ENCODE results near the gene OSBPL7.

- no peak for TF ChIP-seq EZH2phosphoT487 (IDR thresholded peaks at IDR 0.05; ENCODE audit: borderline replicate concordance, low read length)
- TF ChIP-seq CTCF (IDR thresholded peaks at IDR 0.05; ENCODE audit: low read depth, low read length, poor library complexity, severe bottlenecking), result no peak
Measured at GRCh38 chr17:47851764-47852112, 30.1 kb upstream of the OSBPL7 start.

All from DOHH2 (cell line).